Neural cell (in vitro differentiated cells): ENCODE measurements around the gene ZNF335. TPM values are rescaled to one million over a fixed set of nuclear protein-coding genes. Genes with fewer than 3 reads are reported as not detected.
A peak's percentile ranks its signal among the peaks of the same experiment; 100 is the strongest.
"Not testable (repeated sequence)": the region's sequence is repeated elsewhere in the genome, so short reads cannot be mapped to it uniquely, and the experiment has no call there.

ENCODE experiments used
- H2AFZ ChIP-seq: fragments of 200-600, 300-800 bp; sonication (generic), shearing (Covaris generic); 2 replicates; pipeline ENCODE4 v1.6.0; 2014; ENCODE audit warnings: low read depth, mild to moderate bottlenecking, antibody characterized with exemption, low read length, moderate library complexity
- H3F3A ChIP-seq: fragments of 200-600 bp; shearing (Covaris generic); 2 replicates; pipeline ENCODE4 v1.6.1; 2016; ENCODE audit warnings: mild to moderate bottlenecking, moderate library complexity, mixed read lengths, antibody characterized with exemption, low read length; ENCODE audit not compliant: insufficient read depth, poor library complexity, severe bottlenecking
- H3K27ac ChIP-seq: fragments of 200-600, 300-800 bp; sonication (generic), shearing (Covaris generic); 2 replicates; pipeline ENCODE4 v1.5.1; 2014; ENCODE audit warnings: mild to moderate bottlenecking, low read length, moderate library complexity
- H3K27me3 ChIP-seq: fragments of 300-800, 200-600 bp; sonication (generic), shearing (Covaris generic); 2 replicates; pipeline ENCODE4 v1.6.0; 2014; ENCODE audit warnings: mild to moderate bottlenecking, low read depth, low read length, moderate library complexity; ENCODE audit not compliant: insufficient read depth
- H3K36me3 ChIP-seq: fragments of 300-800, 200-600 bp; sonication (generic), shearing (Covaris generic); 2 replicates; pipeline ENCODE4 v1.5.1; 2014; ENCODE audit warnings: mild to moderate bottlenecking, antibody characterized with exemption, low read length, moderate library complexity; ENCODE audit not compliant: insufficient read depth
- H3K4me2 ChIP-seq: fragments of 300-800, 200-600 bp; sonication (generic), shearing (Covaris generic); 2 replicates; pipeline ENCODE4 v1.6.0; 2014; ENCODE audit warnings: mild to moderate bottlenecking, low read length
- H3K4me3 ChIP-seq: fragments of 300-800, 200-600 bp; sonication (generic), shearing (Covaris generic); 2 replicates; pipeline ENCODE4 v1.5.1; 2014; ENCODE audit warnings: mild to moderate bottlenecking, low read length, moderate library complexity
- H3K79me2 ChIP-seq: fragments of 200-600 bp; shearing (Covaris generic); replicated peaks from 2 replicates; pipeline ENCODE4 v1.6.0; 2014; ENCODE audit warnings: mild to moderate bottlenecking, low read length, moderate library complexity; ENCODE audit not compliant: insufficient read depth
- H3K9ac ChIP-seq: fragments of 300-800, 200-600 bp; sonication (generic), shearing (Covaris generic); 2 replicates; pipeline ENCODE4 v1.6.1; 2016; ENCODE audit warnings: mild to moderate bottlenecking, low read length, mixed read lengths
- H3K9me2 ChIP-seq: fragments of 200-600 bp; shearing (Covaris generic); 2 replicates; pipeline ENCODE4 v1.6.1; 2016; ENCODE audit warnings: mild to moderate bottlenecking, low read length, mixed read lengths; ENCODE audit not compliant: insufficient read depth
- H3K9me3 ChIP-seq: fragments of 200-600, 300-800 bp; sonication (generic), shearing (Covaris generic); 2 replicates; pipeline ENCODE4 v1.6.1; 2016; ENCODE audit warnings: mild to moderate bottlenecking, mixed run types, low read length, moderate library complexity, mixed read lengths
- H4K20me1 ChIP-seq: fragments of 200-600 bp; shearing (Covaris generic); 2 replicates; pipeline ENCODE4 v1.6.1; 2016; ENCODE audit warnings: mild to moderate bottlenecking, mixed run types; ENCODE audit not compliant: insufficient read depth
- CTCF ChIP-seq: fragments of 450-650 bp; IDR thresholded peaks from 2 replicates; pipeline ENCODE4 v1.5.1; 2014; ENCODE audit warnings: antibody characterized with exemption, mild to moderate bottlenecking, moderate library complexity; ENCODE audit not compliant: poor library complexity, severe bottlenecking
- EP300 ChIP-seq: fragments of 450-650 bp; conservative IDR thresholded peaks from 2 replicates; pipeline ENCODE4 v1.6.1; 2014; ENCODE audit warnings: antibody characterized with exemption, mild to moderate bottlenecking, moderate library complexity; ENCODE audit not compliant: poor library complexity, severe bottlenecking
- EZH2 ChIP-seq: fragments of 200-600, 300-800 bp; shearing (Covaris generic), sonication (generic); IDR thresholded peaks from 2 replicates; pipeline ENCODE4 v1.6.1; 2014; ENCODE audit warnings: antibody characterized with exemption, low read length, borderline replicate concordance, mild to moderate bottlenecking; ENCODE audit not compliant: insufficient read depth, poor library complexity, severe bottlenecking
- MXI1 ChIP-seq: fragments of 450-650 bp; conservative IDR thresholded peaks from 2 replicates; pipeline ENCODE4 v1.6.1; 2014; ENCODE audit warnings: antibody characterized with exemption, mild to moderate bottlenecking; ENCODE audit not compliant: poor library complexity, severe bottlenecking
- POLR2AphosphoS5 ChIP-seq: IDR thresholded peaks from 2 replicates; pipeline ENCODE4 v1.6.1; 2012
- RAD21 ChIP-seq: fragments of 450-650 bp; conservative IDR thresholded peaks from 2 replicates; pipeline ENCODE4 v1.6.1; 2014; ENCODE audit warnings: antibody characterized with exemption, mild to moderate bottlenecking, moderate library complexity
- REST ChIP-seq: IDR thresholded peaks from 2 replicates; pipeline ENCODE4 v1.6.1; 2012; ENCODE audit warnings: borderline replicate concordance
- SMC3 ChIP-seq: fragments of 450-650 bp; conservative IDR thresholded peaks from 2 replicates; pipeline ENCODE4 v1.6.1; 2014; ENCODE audit warnings: antibody characterized with exemption, mild to moderate bottlenecking, moderate library complexity; ENCODE audit not compliant: poor library complexity
- TAF1 ChIP-seq: IDR thresholded peaks from 2 replicates; pipeline ENCODE4 v1.6.1; 2012; ENCODE audit warnings: low read depth
- polyA plus RNA-seq: library from polyadenylated mRNA; depleted of rRNA; stranded (reverse); fragments of >200 nt; gene quantifications from 2 replicates; pipeline ENCODE4 v1.2.3, GENCODE V29; 2014

The ZNF335 gene
- polyA plus RNA-seq, 1 donor from 2014 or later, result 12.8 TPM

- Histone ChIP-seq H3K9me3 (no peaks in the 10 kb centered on the region), H3K36me3 (no peaks in the 10 kb centered on the region), H2AFZ (peak overlapping the region; percentile 91), H3K27me3 (no peaks in the 10 kb centered on the region), H3K9me2 (no peaks in the 10 kb centered on the region), H3K4me2 (peak overlapping the region; percentile 57), H3K27ac (peak overlapping the region; percentile 100), H3K4me3 (peak overlapping the region; percentile 93), H3K9ac (peak overlapping the region; percentile 100), H3F3A (no peaks in the 10 kb centered on the region), H4K20me1 (no peaks in the 10 kb centered on the region), H3K79me2 (peaks cover 21% of the 10 kb centered on the region)
- TF ChIP-seq EZH2 (no peak), EP300 (no peak)
Measured at GRCh38 chr20:45934046-45934585, 37.9 kb downstream of the ZNF335 start.

GRCh38 chr20:45933266-45934045 lies 38.5 kb downstream of the ZNF335 start:
- Histone ChIP-seq H3K4me2 (peak overlapping the region; percentile 57), H3K27ac (peak overlapping the region; percentile 100), H3K9me3 (no peaks in the 10 kb centered on the region), H3K27me3 (no peaks in the 10 kb centered on the region), H3K4me3 (peak overlapping the region; percentile 93), H3K36me3 (no peaks in the 10 kb centered on the region), H3K9ac (peak overlapping the region; percentile 100), H3F3A (no peaks in the 10 kb centered on the region), H4K20me1 (no peaks in the 10 kb centered on the region), H3K9me2 (no peaks in the 10 kb centered on the region), H3K79me2 (peaks cover 21% of the 10 kb centered on the region), H2AFZ (peak overlapping the region; percentile 91)
- TF ChIP-seq SMC3, result peak; percentile 49
- TF ChIP-seq RAD21, result no peak
- no peak for TF ChIP-seq REST
- no peak for TF ChIP-seq EP300
- no peak for TF ChIP-seq MXI1
- TF ChIP-seq EZH2, result no peak
- TF ChIP-seq TAF1, result no peak
- peak; percentile 67 for TF ChIP-seq CTCF
- no peak for TF ChIP-seq POLR2AphosphoS5

- not testable (repeated sequence) for H3K27ac ChIP-seq, H3K4me2 ChIP-seq, H3K9ac ChIP-seq, H3F3A ChIP-seq, H3K9me3 ChIP-seq, H3K27me3 ChIP-seq, H2AFZ ChIP-seq, H4K20me1 ChIP-seq, H3K9me2 ChIP-seq, H3K36me3 ChIP-seq, H3K4me3 ChIP-seq
- H3K79me2 ChIP-seq, result peaks cover 18% of the 10 kb centered on the region
Measured at GRCh38 chr20:45931680-45932079, 40.3 kb downstream of the ZNF335 start.
